GM19324 (cell line): ENCODE data around the gene ABR.
"Not testable (repeated sequence)": the region's sequence is repeated elsewhere in the genome, so short reads cannot be mapped to it uniquely, and the experiment has no call there.

Source experiments
- ATAC-seq: cut with Tn5 transposase; IDR thresholded peaks from one replicate; pipeline ENCODE4 v1.9.1; 2021; ENCODE audit warnings: mild to moderate bottlenecking, moderate library complexity; ENCODE audit not compliant: unreplicated experiment, low FRiP score

Gene ABR

GRCh38 chr17:973053-973452 lies 206.7 kb downstream of the ABR start:
- ATAC-seq = no peak

GRCh38 chr17:971861-972260 lies 207.9 kb downstream of the ABR start:
- not testable (repeated sequence) for ATAC-seq

- ATAC-seq = no peak
Observed at GRCh38 chr17:970364-970763, 209.4 kb downstream of the ABR start.

- ATAC-seq = no peak
Observed at GRCh38 chr17:969811-970355, 209.9 kb downstream of the ABR start.

- ATAC-seq = no peak
Observed at GRCh38 chr17:968812-969730, 210.7 kb downstream of the ABR start.

- ATAC-seq = no peak
Observed at GRCh38 chr17:967122-967521, 212.7 kb downstream of the ABR start.

- ATAC-seq = no peak
Observed at GRCh38 chr17:965311-965989, 214.3 kb downstream of the ABR start.

- ATAC-seq = no peak
Observed at GRCh38 chr17:964876-965275, 214.9 kb downstream of the ABR start.

- no peak for ATAC-seq
Observed at GRCh38 chr17:962670-963069, 217.1 kb downstream of the ABR start.

- ATAC-seq = no peak
Observed at GRCh38 chr17:962166-962565, 217.6 kb downstream of the ABR start.

- no peak for ATAC-seq
Observed at GRCh38 chr17:958712-959451, 220.9 kb downstream of the ABR start.

- ATAC-seq = no peak
Observed at GRCh38 chr17:957856-958421, 221.8 kb downstream of the ABR start.

- no peak for ATAC-seq
Observed at GRCh38 chr17:956905-957304, 222.9 kb downstream of the ABR start.

GRCh38 chr17:954431-955164 lies 225.2 kb downstream of the ABR start:
- no peak for ATAC-seq

GRCh38 chr17:953767-954166 lies 226.0 kb downstream of the ABR start:
- no peak for ATAC-seq
